Hematopoietic multipotent progenitor cell treated with erythropoietin and hydrocortisone succinate and interleukin-3 and kit ligand, for 15 days (in vitro differentiated cells): ENCODE data around the gene MGLL.

Source experiments
- DNase-seq: peaks from one replicate; pipeline ENCODE4 v3.0.0-alpha.2; 2015; ENCODE audit warnings: low spot score

MGLL gene

DNA sequence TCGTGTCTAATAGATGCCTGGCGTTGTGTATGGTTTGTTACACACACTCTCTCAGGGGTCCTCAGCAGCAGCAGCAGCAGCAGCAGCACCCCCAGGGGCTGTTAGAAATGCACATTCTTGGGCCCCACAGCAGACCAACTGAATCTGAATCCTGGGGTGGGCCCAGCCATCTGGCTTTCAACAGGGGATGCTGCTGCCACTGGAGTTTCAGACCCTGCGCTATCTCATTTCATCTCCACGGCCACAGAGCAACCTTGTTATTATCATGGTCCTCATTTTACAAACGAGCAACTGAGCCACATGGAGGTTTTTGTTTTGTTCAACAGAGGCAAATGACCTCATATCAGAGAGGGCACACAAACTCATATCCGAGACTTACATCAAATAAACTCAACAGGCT is 47.7 kb downstream of the MGLL start:
- no peak for DNase-seq

DNA sequence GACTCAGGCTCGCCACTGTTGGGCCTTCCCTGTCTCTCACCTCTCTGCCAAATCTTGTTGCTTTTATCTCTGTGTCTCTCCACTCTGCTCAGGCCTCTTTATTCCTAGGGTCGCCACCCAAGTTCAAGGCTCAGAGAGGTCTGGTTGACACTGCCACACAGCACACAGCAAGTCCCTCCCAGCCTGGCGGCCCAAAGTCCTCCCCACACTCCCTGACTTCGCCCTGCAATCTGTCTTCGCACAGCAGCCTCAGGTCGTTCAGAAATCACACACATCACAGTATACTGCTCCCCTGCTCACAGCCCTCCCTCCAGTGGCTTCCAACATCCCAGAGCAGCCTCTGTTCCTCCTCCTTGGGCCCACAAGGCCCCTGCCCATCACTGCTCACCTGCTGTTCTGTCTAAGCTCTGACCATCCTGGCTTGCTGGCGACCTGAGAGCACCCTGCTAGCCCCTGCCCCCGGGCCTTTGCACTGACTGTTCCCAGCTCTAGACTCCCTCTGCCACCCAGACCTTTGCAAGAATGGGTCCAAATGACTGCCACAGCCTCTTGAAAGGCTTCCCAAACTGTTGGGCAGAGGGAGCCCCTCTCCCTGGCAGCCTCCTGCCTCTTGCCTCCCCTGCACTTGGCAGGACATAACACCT is 48.4 kb downstream of the MGLL start:
- DNase-seq, result no peak

DNA sequence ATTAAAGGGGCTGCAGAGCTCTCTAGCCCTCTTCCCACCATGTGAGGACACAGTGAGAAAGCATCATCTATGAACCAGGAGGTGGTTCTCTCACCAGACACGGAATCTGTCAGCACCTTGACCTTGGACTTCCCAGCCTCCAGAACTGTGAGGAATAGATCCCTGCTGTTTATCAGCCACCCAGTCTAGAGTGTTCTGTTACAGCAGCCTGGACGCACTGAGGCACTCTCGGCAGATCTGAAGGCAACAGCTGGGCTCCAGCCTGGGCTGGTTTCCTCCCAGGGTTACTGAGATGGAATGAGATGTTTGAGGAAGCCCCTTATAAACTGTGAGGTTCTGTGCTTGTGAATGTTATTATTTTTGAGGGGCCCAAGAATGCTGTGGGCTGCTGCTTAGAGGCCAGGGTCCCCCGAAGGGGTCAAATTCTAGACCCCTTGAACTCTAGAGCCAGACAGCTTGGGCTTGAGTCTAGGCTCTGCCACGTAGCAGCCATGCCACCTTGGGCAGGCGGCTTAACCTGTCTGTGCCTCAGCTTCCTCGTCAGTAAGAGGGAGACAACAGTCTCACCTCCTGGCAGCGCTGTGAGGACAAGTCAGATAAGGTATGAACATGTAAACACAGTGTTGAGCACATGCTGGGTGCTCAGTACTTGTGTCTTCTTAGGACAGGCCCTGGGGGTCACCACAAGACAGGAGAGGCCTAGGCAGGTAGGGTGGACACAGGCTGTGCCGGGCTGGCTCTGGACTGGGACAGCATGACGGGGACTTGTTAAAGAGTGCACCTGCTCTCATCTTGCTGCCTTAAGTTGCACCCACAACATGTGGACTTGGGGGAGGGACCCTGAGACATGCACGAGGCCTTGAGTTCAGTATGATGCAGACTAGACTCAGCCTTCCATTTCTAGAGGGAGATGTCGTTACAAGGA is 49.2 kb downstream of the MGLL start:
- no peak for DNase-seq

DNA sequence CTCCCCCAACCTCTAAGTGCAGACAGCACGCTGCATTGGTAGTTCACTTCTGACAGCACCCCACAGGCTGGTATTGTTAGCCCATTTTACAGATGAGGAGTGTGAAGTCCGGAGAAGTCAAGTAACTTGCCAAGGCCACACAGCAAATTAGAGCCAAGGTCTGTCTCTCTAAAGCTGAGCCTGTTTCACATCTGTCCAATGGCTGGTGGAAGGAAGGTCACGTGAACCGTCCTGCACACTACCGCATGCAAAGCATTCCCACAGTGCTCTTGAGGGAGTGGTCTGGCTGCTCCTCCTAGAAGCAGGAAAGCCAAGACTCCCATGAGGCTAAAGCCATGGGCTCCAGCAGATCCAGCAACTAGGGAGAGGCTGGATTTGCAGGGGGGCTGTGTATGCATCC is 50.0 kb downstream of the MGLL start:
- DNase-seq, result no peak

DNA sequence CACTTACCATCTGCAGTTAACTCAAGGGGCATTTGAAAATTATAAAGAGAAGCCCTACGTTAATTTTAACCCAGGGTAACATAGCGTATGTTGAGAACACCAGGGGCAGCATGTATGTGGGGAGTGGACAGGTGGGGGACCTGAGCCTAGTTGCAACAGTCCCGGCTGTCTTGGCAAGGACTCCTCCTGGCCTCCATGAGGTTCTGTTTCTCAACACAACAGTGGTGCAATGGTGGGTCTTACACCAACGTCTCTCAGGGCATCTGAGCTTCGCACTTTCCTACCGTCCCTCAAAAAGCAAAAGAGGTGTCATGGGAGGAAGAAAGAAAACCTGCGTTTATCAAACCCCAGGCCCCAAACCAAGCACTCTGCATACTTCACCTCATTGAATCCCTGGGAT is 50.6 kb downstream of the MGLL start:
- no peak for DNase-seq

DNA sequence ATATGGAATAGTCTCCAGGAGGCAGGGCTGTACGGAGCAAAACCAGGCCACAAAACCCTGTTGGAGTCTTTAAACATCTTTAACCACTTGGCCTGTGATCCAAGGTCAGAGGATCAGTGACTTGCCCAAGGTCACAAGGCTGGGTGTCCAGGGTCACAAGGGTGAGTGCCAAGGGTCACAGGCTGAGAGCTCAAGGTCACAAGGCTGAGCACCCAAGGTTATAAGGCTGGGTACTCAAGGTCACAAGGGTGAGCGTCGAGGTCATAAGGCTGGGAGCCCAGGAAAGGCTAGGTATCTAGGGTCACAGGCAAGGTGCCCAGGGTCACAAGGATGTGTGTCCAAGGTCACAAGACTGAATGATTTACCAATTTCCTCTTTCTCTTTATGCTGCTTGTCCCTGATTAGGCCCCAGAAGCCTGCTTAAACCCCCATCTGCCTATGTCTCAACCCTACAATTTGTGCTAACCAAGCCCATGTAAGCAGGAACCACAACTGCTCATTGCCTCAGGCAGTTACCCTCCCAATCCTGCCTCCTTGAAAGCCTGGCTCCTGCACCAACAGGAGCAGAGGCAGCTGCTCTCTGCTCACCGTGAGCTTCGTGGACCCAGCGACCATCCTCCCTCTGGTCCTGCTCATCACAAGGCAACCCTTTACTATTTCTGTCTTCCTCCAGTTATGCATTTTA is 51.5 kb downstream of the MGLL start:
- DNase-seq, result no peak

DNA sequence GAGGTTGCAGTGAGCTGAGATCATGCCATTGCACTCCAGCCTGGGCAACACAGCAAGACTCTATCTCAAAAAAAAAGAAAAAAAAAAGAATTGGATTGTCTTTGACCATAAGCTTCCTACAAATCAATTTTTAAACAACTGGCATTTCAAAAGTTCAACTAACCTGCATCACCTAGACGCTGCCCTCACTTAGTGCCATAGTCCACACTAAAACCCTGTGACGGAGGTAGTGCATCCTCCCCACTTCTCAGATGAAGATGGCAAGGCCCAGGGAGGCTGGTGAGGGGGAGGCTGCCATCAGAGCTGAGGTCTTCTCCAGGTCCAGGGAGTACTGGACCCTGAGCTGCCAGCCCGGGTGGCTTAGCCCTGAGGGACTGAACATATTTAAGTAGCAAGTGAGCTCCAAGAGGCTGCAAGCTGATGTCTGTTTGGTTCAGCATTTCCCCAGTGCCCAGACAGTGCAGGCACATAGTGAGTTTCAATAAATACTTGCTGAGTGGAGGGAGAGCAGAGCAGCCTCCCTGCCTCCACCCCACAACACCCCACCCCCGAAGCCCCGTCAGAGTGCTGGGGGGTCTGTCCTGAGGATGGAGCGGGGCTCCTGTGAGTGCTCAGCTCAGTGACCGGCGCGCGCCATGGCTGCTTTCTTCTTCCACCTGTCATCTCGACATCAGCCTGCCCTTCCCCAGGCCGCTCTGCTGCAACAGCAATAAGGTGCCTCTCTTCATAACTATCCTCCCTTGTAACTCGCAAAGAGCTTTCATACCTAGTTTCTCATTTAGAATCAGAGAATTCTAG is 52.8 kb downstream of the MGLL start:
- no peak for DNase-seq

DNA sequence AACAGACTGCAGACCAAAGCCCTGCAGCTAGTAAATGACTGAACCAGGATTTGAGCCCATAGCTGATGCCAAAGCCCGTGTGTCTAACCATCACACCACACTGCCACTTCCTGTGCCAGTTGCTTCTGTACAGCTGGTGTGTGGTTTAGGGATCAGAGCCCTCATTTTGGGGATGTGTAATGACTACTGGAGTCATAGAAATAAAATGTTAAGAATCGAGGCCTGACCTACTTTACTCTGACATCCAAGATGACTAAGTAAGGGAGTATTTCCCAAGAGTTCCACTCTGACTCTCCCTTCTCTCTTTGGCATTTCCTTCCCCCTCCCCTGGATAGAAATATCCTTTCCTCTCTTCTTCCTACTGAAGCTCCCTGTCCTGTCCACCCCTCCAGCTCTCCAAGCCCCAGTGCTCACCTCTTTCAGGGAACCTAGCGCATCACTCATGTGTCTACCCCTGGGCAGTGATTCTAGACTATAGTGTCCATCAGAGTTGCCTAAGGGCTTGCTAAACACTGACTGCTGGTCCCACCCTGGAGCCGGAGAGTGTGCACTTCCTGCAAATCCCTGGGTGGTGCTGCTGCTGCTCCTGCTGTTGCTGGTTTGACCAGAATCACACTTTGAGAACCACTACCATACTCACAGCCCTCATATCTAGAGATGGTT is 53.8 kb downstream of the MGLL start:
- DNase-seq, result no peak

DNA sequence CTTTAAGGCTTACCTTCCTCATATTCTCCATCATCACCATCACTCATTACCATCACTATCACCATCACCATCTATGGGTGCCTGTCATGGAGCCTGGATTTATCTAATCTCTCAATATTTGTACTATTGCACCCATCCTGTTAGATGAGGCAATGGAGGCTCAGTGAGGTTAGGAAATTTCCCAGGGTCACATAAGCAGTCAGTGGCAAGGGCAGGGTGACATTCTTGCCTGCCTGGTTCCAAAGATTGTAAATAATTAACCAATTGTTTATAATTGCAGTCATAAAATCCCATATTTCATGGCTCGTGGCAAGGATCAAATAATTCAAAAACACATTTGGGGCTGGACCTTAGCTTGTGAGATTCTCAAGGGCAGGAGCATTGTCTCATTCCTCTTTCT is 55.2 kb downstream of the MGLL start:
- no peak for DNase-seq

DNA sequence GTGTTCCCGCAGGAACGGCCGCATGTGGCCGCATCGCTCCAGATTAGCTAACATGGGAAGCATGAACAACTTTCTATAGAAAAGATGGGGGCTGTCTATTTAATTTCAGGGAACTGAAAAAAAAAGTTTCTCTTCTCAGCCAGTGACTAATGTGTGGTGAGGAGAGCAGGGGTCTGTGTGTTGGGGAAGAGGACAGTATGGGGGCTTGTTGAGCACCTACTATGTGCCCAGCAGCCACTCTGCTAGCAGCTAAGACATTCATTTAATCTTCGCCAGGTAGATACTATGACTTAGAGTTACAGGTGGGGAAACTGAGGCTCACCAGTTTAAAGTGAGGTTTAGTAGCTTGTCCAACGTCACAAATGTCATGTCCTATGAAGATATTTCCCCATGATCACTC is 56.6 kb downstream of the MGLL start:
- no peak for DNase-seq

DNA sequence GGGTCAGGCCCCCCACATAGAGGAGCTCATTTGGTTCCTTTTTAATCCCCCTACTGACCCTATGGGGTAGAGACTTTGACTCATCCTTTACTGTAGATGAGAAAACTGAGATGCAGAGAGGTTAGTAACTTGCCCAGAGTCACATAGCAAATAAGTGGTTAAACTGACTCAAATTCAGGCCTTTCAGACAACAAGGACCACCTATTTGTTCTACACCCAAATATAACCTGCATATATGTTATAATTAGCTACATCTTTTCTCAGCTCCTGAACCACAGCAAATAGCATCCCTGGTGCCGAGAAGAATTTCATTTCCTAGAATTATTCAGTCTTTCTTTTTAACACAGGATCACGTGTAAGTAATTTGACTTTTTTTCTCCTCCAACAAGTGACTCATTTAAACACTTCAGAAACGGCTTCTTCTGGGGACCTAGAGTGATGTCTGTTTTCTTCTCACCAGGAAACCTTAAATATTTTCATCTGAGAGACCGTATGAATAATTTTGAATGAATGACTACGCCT is 57.4 kb downstream of the MGLL start:
- no peak for DNase-seq

DNA sequence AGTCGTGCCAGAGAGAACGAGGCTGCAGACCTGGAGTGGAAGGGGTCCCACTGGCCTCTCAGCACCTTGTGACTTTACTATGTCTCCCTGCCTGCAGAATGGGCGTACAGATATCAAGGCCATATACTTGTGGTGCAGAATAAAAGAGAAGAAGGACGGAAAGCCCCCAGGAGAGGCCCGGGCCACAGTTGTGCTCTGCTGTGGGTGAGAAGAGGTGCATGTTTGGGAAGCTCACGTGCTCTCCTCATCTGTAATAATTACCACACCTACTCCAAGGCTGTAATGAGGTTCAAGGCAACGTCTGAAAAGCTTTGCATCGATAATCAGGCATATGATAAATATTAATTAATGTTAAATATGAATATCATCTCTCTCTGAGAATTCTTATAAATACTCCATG is 58.0 kb downstream of the MGLL start:
- DNase-seq, result no peak

DNA sequence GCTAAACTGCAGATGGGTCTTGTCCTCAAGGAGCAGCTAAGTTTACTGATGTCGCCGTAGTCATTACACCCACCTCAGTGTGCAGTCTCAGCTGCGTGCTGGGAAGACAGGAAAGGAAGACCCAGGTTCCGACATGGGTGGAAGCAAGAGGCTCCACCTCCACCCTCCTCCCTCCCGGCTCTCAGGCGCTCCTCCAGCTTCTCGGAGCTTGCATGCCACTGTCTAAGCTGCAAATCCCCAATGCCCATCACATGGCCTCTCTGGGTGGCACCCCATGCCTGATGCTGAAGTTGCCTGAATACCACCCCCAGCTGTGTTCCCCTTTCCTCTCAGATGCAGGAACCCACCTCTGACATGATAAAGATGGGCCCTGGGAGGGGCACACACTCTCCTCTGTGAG is 58.5 kb downstream of the MGLL start:
- DNase-seq, result no peak

DNA sequence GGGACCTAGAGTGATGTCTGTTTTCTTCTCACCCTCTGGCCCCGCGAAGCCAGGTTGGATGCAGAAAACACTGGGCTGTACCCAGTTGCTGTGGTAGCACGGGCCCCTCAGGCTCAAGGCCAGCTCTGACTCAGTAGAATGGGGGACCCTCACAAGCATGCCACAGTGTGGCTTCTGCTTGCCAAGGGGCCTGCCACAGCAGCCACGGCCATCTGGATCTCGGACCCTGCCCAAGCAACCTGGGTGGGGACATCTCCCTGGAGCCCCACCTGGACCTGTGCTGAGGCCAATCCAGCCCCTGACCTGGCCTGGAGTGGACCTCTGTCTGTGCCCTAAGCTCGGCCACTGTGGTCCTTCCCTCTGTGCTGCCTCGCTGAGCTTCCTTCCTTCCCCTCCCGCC is 59.0 kb downstream of the MGLL start:
- DNase-seq, result no peak

DNA sequence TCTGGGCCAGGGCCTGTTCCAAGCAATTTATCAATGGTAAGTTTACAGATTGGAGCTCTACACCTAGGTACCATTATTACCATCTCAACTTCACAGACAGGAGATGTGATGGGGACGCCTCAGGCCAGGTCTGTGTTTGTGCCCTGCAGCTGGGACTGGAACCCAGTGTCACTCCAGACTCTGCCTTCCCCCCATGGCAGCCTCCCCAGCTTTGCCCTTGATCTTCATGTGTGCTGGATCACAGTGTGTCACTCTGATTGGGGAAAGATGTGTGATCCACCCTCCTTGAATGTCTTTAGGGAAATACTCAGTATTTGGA is 59.6 kb downstream of the MGLL start:
- DNase-seq, result no peak

DNA sequence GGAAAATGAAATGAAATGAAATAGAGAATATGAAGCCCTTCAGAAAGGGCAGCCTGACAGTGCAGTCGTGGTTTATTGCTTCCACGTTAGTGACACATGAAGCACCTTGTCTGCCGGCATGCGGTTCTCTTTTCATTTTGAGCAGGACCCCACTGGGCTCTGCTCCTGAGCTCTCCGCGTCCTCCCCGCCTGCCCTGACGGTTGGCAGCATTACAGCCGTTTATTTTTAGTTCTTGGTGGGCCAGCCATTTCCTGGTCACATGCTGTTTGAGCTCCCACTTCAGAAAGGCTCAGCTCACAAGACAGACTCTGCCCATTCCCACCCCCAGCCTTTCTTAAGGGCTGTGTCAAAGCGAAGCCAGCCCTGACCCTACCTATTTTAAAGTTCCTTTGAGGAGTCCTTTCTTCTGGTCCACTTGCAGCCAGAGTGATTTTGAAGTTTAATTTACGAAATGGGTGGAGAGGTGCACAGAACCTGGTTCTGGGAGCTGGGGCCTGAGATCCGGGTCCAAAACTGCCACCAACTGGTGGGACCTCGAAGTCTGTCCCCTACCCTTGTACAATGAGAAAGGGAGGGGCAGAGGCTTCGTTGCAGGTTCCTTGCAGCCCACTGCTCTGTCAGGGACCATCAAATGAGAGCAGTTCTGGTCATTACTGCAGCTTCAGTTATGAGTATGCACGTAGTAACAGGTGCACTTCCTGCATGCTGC is 60.1 kb downstream of the MGLL start:
- no peak for DNase-seq

DNA sequence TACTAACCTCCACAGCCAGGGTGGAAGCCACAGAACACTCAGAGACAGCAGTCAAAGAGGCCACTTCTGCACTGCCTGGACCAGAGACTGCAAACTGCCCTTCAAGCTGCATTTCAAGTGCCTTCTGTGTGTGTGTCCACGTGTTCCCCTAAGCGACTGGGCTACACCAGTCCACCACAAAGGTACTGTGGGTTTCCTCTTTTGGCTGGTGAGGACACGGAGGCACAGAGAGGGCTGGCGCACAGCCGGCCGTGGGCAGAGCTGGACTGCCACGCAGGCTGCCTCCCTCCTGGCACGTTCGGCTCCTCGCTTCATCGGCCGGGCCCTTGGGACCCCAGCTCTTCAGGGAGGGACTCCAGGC is 60.9 kb downstream of the MGLL start:
- DNase-seq, result no peak

DNA sequence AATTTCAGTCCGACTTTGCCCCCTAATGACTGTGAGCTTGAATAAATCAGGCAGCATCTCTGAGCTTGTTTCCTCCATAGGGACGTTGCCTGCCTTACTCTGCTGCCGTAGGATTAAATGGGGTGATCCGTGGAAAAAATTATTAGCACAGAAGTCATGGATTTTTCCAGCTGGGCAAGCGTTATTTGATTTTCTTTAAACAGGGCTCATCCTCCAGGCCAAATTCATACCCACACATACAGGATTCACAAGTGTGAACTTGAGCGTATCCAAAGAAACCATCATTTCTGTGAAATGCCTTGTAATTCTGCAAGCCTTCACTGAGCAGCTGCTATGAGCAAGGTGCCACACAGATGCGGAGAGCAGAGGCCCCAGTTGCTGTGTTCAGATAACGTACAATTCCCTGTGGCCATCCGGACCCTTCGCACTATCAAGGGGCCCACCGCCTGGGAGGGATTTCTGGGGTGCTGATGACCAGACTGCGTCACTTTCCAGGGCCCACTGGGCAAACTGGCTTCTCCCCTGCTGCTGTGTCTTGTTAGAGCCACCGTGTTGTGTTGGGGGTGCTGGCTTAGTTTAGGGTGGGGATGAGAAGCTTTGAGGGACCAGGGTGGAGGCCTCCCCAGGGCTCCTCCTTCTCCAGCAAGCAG is 61.4 kb downstream of the MGLL start:
- peak; percentile 54 for DNase-seq

DNA sequence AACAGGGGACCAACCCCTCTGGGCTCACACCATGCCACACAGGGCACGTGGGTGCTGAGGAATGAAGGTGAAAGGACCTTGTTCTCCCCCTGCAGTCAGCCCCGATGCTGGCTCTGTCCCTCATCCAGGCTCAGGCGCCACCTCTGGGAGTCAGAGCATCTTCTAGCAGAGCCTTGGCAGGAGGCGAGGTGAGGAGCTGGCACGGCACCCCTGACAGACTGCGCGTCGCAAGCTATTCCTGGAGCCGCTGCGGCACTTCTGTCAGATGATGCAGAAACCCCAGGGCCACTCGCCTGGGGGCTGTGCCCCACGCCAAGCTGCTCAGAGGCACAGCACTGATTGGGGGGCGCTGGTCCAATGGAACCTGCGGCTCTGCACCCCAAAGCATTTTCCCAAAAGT is 62.0 kb downstream of the MGLL start:
- no peak for DNase-seq

DNA sequence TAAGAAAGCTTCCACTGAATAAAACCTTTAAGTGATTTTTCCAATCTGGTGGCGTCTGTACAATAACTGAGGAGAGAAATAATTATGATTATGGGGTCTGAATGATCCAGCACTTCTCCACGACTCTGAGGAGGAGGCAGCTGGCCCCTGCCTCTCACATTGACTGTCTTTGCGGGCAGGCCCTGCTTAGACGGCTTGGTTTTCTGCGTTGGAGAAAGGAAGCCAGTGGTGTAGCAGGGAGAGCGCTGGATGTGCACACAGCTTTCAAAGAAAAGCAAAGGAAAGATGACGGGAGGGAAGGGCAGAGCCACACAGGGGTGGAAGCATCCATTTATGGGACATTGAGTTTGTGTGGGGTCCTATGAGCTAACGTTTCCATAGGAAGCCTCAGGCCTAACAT is 62.5 kb downstream of the MGLL start:
- no peak for DNase-seq

DNA sequence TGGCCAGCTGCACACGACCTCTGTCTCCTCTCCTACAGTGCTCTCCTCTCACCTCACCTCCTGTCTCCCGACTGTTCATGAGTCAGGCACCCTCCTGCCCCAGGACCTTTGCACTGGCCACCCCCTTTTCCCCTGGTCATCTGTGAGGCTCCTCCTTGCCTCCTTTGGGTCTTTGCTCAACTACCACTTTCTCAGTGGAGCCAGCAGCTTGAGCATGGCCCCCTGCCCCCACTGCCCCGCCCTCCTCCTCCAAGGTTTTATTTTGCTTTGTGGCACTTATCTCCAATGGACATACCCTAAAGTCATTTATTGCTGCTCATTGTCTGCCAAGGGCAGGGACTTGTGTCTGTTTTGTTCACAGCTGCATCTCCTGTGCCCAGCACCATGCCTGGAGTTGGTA is 64.3 kb downstream of the MGLL start:
- no peak for DNase-seq
